ENCODE data around the gene BTBD9. TPM values are rescaled to one million over a fixed set of nuclear protein-coding genes. Genes with fewer than 3 reads are reported as not detected.

BTBD9 gene
- total RNA-seq, 4 donors from 2014 or later, result 8.6 to 34.1 (median 30.8) TPM

- no peaks in the 10 kb centered on the region for H3K9me3 ChIP-seq
- no peak overlapping the region for H3K27ac ChIP-seq
- in situ Hi-C loops (cut with MboI; ENCODE audit: low pct_ligation_motif_present in 1 of 4, low pct_unique_long_range_greater_than_20kb in 1 of 4, low sequenced_read_pairs in 3 of 4), result no loop called here
- TF ChIP-seq POLR2AphosphoS5 (IDR thresholded peaks at IDR 0.05), result no peak
- TF ChIP-seq EP300 (IDR thresholded peaks at IDR 0.05; ENCODE audit: low read depth), result no peak
- no peak for TF ChIP-seq POLR2A (IDR thresholded peaks at IDR 0.05)
- TF ChIP-seq, protein P1, sequence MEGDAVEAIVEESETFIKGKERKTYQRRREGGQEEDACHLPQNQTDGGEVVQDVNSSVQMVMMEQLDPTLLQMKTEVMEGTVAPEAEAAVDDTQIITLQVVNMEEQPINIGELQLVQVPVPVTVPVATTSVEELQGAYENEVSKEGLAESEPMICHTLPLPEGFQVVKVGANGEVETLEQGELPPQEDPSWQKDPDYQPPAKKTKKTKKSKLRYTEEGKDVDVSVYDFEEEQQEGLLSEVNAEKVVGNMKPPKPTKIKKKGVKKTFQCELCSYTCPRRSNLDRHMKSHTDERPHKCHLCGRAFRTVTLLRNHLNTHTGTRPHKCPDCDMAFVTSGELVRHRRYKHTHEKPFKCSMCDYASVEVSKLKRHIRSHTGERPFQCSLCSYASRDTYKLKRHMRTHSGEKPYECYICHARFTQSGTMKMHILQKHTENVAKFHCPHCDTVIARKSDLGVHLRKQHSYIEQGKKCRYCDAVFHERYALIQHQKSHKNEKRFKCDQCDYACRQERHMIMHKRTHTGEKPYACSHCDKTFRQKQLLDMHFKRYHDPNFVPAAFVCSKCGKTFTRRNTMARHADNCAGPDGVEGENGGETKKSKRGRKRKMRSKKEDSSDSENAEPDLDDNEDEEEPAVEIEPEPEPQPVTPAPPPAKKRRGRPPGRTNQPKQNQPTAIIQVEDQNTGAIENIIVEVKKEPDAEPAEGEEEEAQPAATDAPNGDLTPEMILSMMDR (IDR thresholded peaks at IDR 0.05), result no peak
- WGBS, 2 donors (ENCODE audit: low coverage in 1 of 2), result 94% methylated on average over 11 of the region's 11 CpGs; no CpG with 5 or more reads in 1 of the 2 donors
- no peak for DNase-seq
- peaks cover 0 to 44% (median 25%) of the 10 kb centered on the region in 4 donors for H3K4me1 ChIP-seq
- no peaks in the 10 kb centered on the region for H3K36me3 ChIP-seq
- intact Hi-C loops (cut with DNase I; ENCODE audit: low total_unique reads), result no loop called here
- H3K27me3 ChIP-seq, result no peaks in the 10 kb centered on the region
- H3K4me3 ChIP-seq, result no peak overlapping the region
Measured at GRCh38 chr6:38175786-38176185, 463.9 kb downstream of the BTBD9 start.

DNA sequence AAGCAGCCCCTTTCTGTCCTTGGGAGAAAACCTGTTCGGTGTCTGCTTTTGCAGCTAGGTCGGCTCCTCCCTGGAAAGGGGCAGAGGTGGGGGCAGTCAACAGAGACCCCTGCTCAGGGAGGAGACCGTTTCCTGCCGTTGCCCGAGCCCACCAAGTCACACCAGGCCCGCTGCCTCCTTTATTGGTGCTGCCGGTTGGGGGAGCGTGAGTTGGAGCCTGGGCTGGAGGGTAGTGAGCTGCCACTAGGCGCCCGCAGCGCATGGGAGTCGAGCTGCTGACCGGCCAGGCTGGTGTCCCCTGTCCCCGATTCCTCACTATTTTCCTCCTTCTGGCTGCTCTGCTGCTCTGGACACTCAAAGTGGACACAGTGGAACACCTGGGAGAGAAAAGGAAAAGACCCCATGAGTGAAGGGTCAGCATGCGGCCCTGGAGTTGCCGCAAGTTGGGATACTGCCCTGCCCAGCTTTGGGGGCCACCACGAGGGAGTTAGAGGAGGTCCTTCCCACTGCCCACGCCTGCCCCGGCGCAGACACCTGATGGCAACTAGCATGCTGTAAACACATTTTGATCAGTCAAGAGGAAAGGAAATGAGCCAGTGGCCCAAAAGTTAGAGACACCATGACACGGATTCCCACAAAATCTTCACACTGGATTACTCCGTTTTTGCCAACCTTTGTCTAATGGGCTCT lies 464.8 kb downstream of the BTBD9 start:
- Histone ChIP-seq H3K27ac (no peak overlapping the region), H3K9me3 (no peaks in the 10 kb centered on the region), H3K4me1 (peaks cover 0 to 53% (median 30%) of the 10 kb centered on the region in 4 donors), H3K27me3 (no peaks in the 10 kb centered on the region), H3K4me3 (no peak overlapping the region), H3K36me3 (no peaks in the 10 kb centered on the region)
- intact Hi-C loops (cut with DNase I; ENCODE audit: low total_unique reads), result no loop called here
- 93 to 96% methylated on average over 2 to 22 of the region's 22 CpGs for WGBS, 2 donors (ENCODE audit: low coverage in 1 of 2)
- DNase-seq, result no peak
- no peak for TF ChIP-seq POLR2A (IDR thresholded peaks at IDR 0.05)
- TF ChIP-seq, protein P1 (IDR thresholded peaks at IDR 0.05), result no peak
- no peak for TF ChIP-seq EP300 (IDR thresholded peaks at IDR 0.05; ENCODE audit: low read depth)
- no peak for TF ChIP-seq POLR2AphosphoS5 (IDR thresholded peaks at IDR 0.05)
- in situ Hi-C loops (cut with MboI; ENCODE audit: low pct_ligation_motif_present in 1 of 4, low pct_unique_long_range_greater_than_20kb in 1 of 4, low sequenced_read_pairs in 3 of 4), result no loop called here

DNA sequence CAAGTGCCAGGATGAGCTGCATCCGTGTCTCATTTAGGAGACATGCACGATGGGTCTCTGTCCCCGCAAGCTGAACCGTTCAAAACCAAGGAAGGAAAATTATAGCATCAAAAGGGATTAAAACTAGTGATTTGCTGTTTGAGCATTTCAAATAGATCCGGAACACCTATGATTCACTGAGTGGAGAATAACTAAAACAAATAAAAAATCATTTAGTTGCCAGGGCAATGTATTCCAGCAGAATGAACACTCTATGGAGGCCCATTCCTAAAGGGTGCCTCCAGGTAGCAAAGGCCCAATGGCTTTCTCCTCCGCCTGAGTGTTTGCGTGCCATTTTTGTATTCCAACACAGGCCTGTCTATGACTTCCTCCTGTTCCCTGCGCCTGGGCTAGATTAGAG lies 465.4 kb downstream of the BTBD9 start:
- Histone ChIP-seq H3K4me1 (peaks cover 0 to 56% (median 33%) of the 10 kb centered on the region in 4 donors), H3K36me3 (no peaks in the 10 kb centered on the region), H3K9me3 (no peaks in the 10 kb centered on the region), H3K27ac (peak overlapping the region in 2 of 4 donors; percentile 12 to 32), H3K4me3 (no peak overlapping the region), H3K27me3 (no peaks in the 10 kb centered on the region)
- WGBS, 2 donors (ENCODE audit: low coverage in 1 of 2), result 78 to 79% methylated on average over 5 to 8 of the region's 8 CpGs
- in situ Hi-C loops (cut with MboI; ENCODE audit: low pct_ligation_motif_present in 1 of 4, low pct_unique_long_range_greater_than_20kb in 1 of 4, low sequenced_read_pairs in 3 of 4) (no loop called here), intact Hi-C loops (cut with DNase I; ENCODE audit: low total_unique reads) (no loop called here)
- no peak for TF ChIP-seq EP300 (IDR thresholded peaks at IDR 0.05; ENCODE audit: low read depth)
- no peak for TF ChIP-seq POLR2A (IDR thresholded peaks at IDR 0.05)
- TF ChIP-seq POLR2AphosphoS5 (IDR thresholded peaks at IDR 0.05), result no peak
- TF ChIP-seq, protein P1 (IDR thresholded peaks at IDR 0.05), result no peak
- DNase-seq, result no peak

DNA sequence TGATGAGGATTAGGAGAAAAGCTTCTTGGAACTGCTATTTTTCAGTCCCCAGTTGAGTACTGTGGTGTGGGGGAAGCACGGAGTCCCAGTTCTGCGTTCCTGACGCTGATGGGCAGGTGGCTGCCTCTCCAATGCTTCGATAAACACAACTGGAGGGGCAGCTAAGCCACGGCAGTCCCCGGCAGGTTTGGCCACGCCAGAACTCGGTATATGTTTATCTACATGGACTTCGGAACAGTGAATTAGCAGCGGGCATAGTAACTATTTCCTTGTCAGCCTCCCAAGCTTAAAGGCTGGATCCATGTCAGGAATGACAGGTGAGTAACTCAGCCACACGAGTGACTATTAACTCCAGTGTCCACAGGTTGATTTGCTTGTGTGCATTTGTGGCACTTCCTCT lies 465.8 kb downstream of the BTBD9 start:
- Histone ChIP-seq H3K4me1 (peaks cover 0 to 56% (median 33%) of the 10 kb centered on the region in 4 donors), H3K4me3 (no peak overlapping the region), H3K27me3 (no peaks in the 10 kb centered on the region), H3K36me3 (no peaks in the 10 kb centered on the region), H3K9me3 (no peaks in the 10 kb centered on the region), H3K27ac (peak overlapping the region in 3 of 4 donors; percentile 12 to 51 (median 36))
- intact Hi-C loops (cut with DNase I; ENCODE audit: low total_unique reads), result no loop called here
- peak; percentile 51 for DNase-seq
- in situ Hi-C loops (cut with MboI; ENCODE audit: low pct_ligation_motif_present in 1 of 4, low pct_unique_long_range_greater_than_20kb in 1 of 4, low sequenced_read_pairs in 3 of 4), result no loop called here
- TF ChIP-seq EP300 (IDR thresholded peaks at IDR 0.05; ENCODE audit: low read depth) (no peak), POLR2AphosphoS5 (IDR thresholded peaks at IDR 0.05) (no peak), POLR2A (IDR thresholded peaks at IDR 0.05) (no peak)
- TF ChIP-seq, protein P1 (IDR thresholded peaks at IDR 0.05), result no peak
- WGBS, 2 donors (ENCODE audit: low coverage in 1 of 2), result 30 to 55% methylated on average over 10 to 11 of the region's 11 CpGs

Measured in transverse colon (tissue), 4 donors.